Left lung (tissue), 10 donors: ENCODE results near the gene RCOR2. TPM values are rescaled to one million over a fixed set of nuclear protein-coding genes. Genes with fewer than 3 reads are reported as not detected.

Experiments
- ATAC-seq: fragments of 200-7000 bp; cut with Tn5 transposase; one replicate; pipeline ENCODE4 v1.9.1; 2020; ENCODE audit warnings: moderate library complexity
- DNase-seq, 4 donors: peaks; one replicate each; pipeline ENCODE4 v3.0.0-alpha.2; 2013 to 2020
- H3K27ac ChIP-seq, 2 donors: fragments of 200-600 bp; sonication (generic) in 1 of 2; one replicate each; pipeline versions ENCODE4 v1.5.0 to v1.8.0; 2020 to 2021
- H3K27me3 ChIP-seq, 2 donors: fragments of 200-600 bp; sonication (generic) in 1 of 2; one replicate each; pipeline versions ENCODE4 v1.5.0 to v1.8.0; 2020 to 2021
- H3K36me3 ChIP-seq, 2 donors: fragments of 200-600 bp; sonication (generic) in 1 of 2; one replicate each; pipeline versions ENCODE4 v1.5.0 to v1.8.0; 2020 to 2021
- H3K4me1 ChIP-seq, 2 donors: fragments of 200-600 bp; one replicate each; pipeline ENCODE4 v1.8.0; 2021
- H3K4me3 ChIP-seq, 2 donors: fragments of 200-600 bp; sonication (generic) in 1 of 2; one replicate each; pipeline versions ENCODE4 v1.5.0 to v1.8.0; 2020 to 2021; ENCODE audit warnings: mild to moderate bottlenecking in 1 of 2
- H3K9me3 ChIP-seq, 2 donors: fragments of 200-600 bp; sonication (generic) in 1 of 2; one replicate each; pipeline versions ENCODE4 v1.5.0 to v1.8.0; 2020 to 2021
- intact Hi-C, 2 donors: fragments of 100-400 bp; cut with DNase I; formaldehyde crosslinking; loops; one replicate each; pipeline versions ENCODE4 v1.11.2 to v1.14.2; 2022
- polyA plus RNA-seq, 6 donors: library from polyadenylated mRNA; unstranded; fragments of 120-200 nt; gene quantifications; one replicate each; pipeline ENCODE4 v1.2.1, GENCODE V29; 2013; ENCODE audit not compliant: insufficient read length in 6 of 6
- total RNA-seq, 2 donors: library from RNA; stranded (reverse); fragmentation: NEBNext Ultra II Directional; extraction: Animal tissue kit (Norgen Biotek cat#: 25700); gene quantifications; one replicate each; pipeline ENCODE4 v1.2.1, GENCODE V29; 2021
- TF ChIP-seq, protein P1 (sequence below), 2 donors: fragments of 200-600 bp; sonication (generic) in 1 of 2; IDR thresholded peaks; one replicate each; pipeline versions ENCODE4 v1.5.0 to v1.8.0; 2021; ENCODE audit warnings: antibody characterized with exemption in 2 of 2
- donor health status: DM: no; HTN: yes; CAD: no.
- donor health status: DM: no; HTN: no; CAD: no.

Gene RCOR2
- total and polyA plus RNA-seq, 8 donors, result 0.45 to 17.4 (median 12.4) TPM

DNA sequence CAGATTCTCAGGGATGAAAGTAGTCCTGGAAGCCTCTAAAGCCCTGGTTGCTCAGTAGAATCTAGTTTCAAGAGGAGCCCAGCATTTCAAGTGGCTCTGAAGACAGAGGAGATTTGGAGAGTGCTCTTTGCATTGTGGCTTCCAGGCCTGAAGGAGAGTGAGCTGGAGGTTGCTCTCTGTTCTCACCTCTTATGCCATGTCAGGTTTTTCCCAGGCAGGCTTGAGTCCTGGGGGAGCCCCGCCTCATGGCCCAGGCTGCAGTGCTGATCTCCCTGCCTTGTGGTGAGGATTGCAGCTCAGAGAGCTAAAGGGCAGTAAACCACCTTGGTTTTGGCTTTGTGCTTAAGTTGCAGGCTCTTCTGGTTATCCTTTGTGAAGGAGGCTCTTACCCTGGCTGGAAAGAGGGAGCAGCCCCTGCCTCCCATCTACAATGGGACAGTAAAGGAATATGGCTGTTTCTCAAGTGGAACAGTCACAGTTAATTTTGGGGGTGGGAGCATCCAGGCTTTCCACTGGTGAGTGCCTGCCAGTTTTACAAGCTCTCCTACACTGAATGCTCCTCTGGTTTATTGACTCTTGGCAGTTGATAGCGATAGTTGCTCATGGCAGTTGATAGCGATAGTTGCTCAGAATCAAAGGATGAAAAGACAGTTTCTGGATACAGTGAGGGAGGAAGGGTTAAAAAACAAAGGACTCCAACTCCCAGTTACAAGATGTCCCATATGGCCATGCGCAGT lies 32.6 kb downstream of the RCOR2 start:
- no peak for DNase-seq
- TF ChIP-seq, protein P1, sequence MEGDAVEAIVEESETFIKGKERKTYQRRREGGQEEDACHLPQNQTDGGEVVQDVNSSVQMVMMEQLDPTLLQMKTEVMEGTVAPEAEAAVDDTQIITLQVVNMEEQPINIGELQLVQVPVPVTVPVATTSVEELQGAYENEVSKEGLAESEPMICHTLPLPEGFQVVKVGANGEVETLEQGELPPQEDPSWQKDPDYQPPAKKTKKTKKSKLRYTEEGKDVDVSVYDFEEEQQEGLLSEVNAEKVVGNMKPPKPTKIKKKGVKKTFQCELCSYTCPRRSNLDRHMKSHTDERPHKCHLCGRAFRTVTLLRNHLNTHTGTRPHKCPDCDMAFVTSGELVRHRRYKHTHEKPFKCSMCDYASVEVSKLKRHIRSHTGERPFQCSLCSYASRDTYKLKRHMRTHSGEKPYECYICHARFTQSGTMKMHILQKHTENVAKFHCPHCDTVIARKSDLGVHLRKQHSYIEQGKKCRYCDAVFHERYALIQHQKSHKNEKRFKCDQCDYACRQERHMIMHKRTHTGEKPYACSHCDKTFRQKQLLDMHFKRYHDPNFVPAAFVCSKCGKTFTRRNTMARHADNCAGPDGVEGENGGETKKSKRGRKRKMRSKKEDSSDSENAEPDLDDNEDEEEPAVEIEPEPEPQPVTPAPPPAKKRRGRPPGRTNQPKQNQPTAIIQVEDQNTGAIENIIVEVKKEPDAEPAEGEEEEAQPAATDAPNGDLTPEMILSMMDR (IDR thresholded peaks at IDR 0.05), result no peak
- intact Hi-C loops, result no loop called here
- peaks cover 37 to 83% of the 10 kb centered on the region in 2 donors for H3K4me1 ChIP-seq
- no peaks in the 10 kb centered on the region for H3K27me3 ChIP-seq
- H3K4me3 ChIP-seq, result no peak overlapping the region
- H3K36me3 ChIP-seq, result no peaks in the 10 kb centered on the region
- H3K9me3 ChIP-seq, result no peaks in the 10 kb centered on the region
- peak; percentile 59 for ATAC-seq
- H3K27ac ChIP-seq, result peak overlapping the region in 1 of 2 donors; percentile 63

DNA sequence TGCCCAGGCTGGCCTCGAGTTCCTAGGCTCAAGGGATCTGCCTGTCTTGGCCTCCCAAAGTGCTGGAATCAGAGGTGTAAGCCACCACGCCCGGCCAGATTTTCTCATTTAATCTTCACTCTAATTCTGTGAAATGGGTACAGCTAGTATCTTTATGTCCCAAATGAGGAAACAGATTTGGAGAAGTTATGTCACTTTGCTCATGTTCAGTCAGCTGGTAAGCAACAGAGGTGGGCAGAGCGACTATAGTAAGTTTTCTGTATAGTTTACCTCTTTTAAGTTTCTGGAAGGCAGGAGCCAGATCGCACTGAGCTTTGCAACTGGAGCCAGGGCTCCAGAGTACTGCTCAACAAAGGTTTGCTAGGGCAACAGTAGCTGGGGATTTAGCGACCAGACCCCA lies 33.2 kb downstream of the RCOR2 start:
- intact Hi-C loops, result no loop called here
- ATAC-seq (no peak), DNase-seq (no peak)
- H3K4me1 ChIP-seq, result peaks cover 37 to 83% of the 10 kb centered on the region in 2 donors
- no peaks in the 10 kb centered on the region for H3K27me3 ChIP-seq
- peaks cover 0 to 2% of the 10 kb centered on the region in 2 donors for H3K36me3 ChIP-seq
- no peak overlapping the region for H3K4me3 ChIP-seq
- no peaks in the 10 kb centered on the region for H3K9me3 ChIP-seq
- TF ChIP-seq, protein P1 (IDR thresholded peaks at IDR 0.05), result no peak
- peak overlapping the region in 1 of 2 donors; percentile 63 for H3K27ac ChIP-seq

DNA sequence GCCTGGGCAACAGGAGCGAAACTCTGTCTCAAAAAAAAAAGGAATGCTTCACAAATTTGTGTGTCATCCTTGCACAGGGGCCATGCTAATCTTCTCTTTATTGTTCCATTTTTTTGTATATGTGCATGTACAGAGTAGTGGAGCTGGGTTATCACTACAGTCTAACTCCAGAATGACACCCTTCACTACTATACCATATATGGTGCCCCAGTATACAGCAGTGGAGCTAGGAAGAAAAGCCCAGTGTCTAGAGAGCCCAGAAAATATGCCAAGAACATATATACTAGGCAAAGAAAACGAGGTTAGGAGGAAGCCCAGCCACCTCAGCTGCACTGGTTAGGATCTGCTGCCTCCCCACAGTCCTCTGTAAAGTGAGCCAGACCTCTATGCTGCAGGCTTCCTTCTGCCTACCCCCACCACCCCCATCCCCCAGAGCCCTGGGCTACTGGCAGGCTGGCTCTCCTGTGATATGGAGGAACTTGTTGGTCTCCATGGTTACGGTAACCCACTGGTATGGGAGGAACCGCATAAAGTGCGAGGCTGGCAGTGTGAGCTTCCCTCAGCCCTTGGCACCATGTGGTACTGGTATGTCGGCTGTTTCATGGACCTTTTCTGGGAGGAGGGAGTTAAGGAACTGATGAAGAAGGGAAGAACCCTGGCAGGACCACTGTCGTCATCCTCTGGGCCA lies 34.3 kb downstream of the RCOR2 start:
- H3K4me3 ChIP-seq, result no peak overlapping the region
- H3K27me3 ChIP-seq, result no peaks in the 10 kb centered on the region
- intact Hi-C loops, result no loop called here
- H3K9me3 ChIP-seq, result no peaks in the 10 kb centered on the region
- H3K36me3 ChIP-seq, result peaks cover 0 to 6% of the 10 kb centered on the region in 2 donors
- ATAC-seq, result peak; percentile 62
- H3K4me1 ChIP-seq, result peaks cover 27 to 76% of the 10 kb centered on the region in 2 donors
- DNase-seq, result peak in 2 of 4 donors; percentile 65 to 82
- TF ChIP-seq, protein P1 (IDR thresholded peaks at IDR 0.05), result no peak
- peak overlapping the region in 1 of 2 donors; percentile 63 for H3K27ac ChIP-seq

GRCh38 chr11:63880403-63880790 lies 36.6 kb downstream of the RCOR2 start:
- H3K4me1 ChIP-seq, result peaks cover 20 to 64% of the 10 kb centered on the region in 2 donors
- H3K27ac ChIP-seq, result peak overlapping the region in 1 of 2 donors; percentile 11
- TF ChIP-seq, protein P1 (IDR thresholded peaks at IDR 0.05), result no peak
- no peaks in the 10 kb centered on the region for H3K9me3 ChIP-seq
- no peak overlapping the region for H3K4me3 ChIP-seq
- intact Hi-C loops, result no loop called here
- no peaks in the 10 kb centered on the region for H3K27me3 ChIP-seq
- ATAC-seq (no peak), DNase-seq (no peak)
- peaks cover 0 to 6% of the 10 kb centered on the region in 2 donors for H3K36me3 ChIP-seq
